HepG2 (cell line): Measurements from ENCODE around the gene CRYAA. TPM values are rescaled to one million over a fixed set of nuclear protein-coding genes. Genes with fewer than 3 reads are reported as not detected.
"Not testable (repeated sequence)": the region's sequence is repeated elsewhere in the genome, so short reads cannot be mapped to it uniquely, and the experiment has no call there.

Experiments used
- ATAC-seq: fragments of 200-7000 bp; cut with Tn5 transposase; 3 replicates; pipeline ENCODE4 v1.9.1; 2020; ENCODE audit warnings: mild to moderate bottlenecking, moderate library complexity
- BruUV-seq: library from RNA; stranded (reverse); fragments of 400-500 nt; replicated peaks from 2 replicates; lab custom pipeline; 2021; lab: Mats Ljungman, UMichigan
- CTCF ChIA-PET: fragments of 300-600 bp; formaldehyde crosslinking; extraction: SDS; loops from one replicate; lab custom pipeline; 2021; ENCODE audit warnings: low total read pairs, inconsistent platforms, low intra/inter-chr PET ratio; lab: Yijun Ruan, JAX
- POLR2A ChIA-PET: fragments of 350-600 bp; sonication (Branson Sonifier 250); formaldehyde crosslinking; loops from one replicate; lab custom pipeline; 2020; ENCODE audit warnings: antibody characterized with exemption, inconsistent platforms; lab: Yijun Ruan, JAX
- DNase-seq: peaks from one replicate; pipeline ENCODE4 v3.0.0-alpha.2; 2015; ENCODE audit warnings: low spot score
- FAIRE-seq: peaks from 3 replicates; lab custom pipeline; 2011; peaks lifted over from hg19 to GRCh38; lab: Jason Lieb, UNC
- H2AFZ ChIP-seq: one replicate; pipeline ENCODE4 v1.6.1; 2011; ENCODE audit warnings: low read length, inconsistent platforms
- H3K27ac ChIP-seq: fragments of 300-600 bp; 3 replicates; pipeline ENCODE4 v1.8.0; 2011; ENCODE audit warnings: mixed run types, mild to moderate bottlenecking, mixed read lengths, low read length, inconsistent platforms; ENCODE audit not compliant: insufficient read depth; ENCODE audit errors: extremely low read length
- H3K27me3 ChIP-seq, 2 experiments: fragments of 200-600 bp in 1 of 2; 2 replicates in 1 of 2; 3 replicates in 1 of 2; pipeline versions ENCODE4 v1.6.0 to v1.8.0; 2011; ENCODE audit warnings: low read length in 2 of 2, mild to moderate bottlenecking in 2 of 2, moderate library complexity in 2 of 2, inconsistent platforms in 1 of 2; ENCODE audit not compliant: insufficient read depth in 2 of 2, control insufficient read depth in 1 of 2
- H3K36me3 ChIP-seq, 2 experiments: fragments of 200-600 bp in 1 of 2; replicated peaks in 1 of 2; 2 replicates in 1 of 2; 3 replicates in 1 of 2; pipeline versions ENCODE4 v1.5.1 to v1.8.0; 2011; ENCODE audit warnings: low read length in 2 of 2, inconsistent platforms in 1 of 2; ENCODE audit not compliant: insufficient read depth in 2 of 2, control insufficient read depth in 1 of 2
- H3K4me1 ChIP-seq: 2 replicates; pipeline ENCODE4 v1.5.1; 2012; ENCODE audit warnings: low read length, inconsistent platforms; ENCODE audit not compliant: insufficient read depth
- H3K4me2 ChIP-seq: 2 replicates; pipeline ENCODE4 v1.6.0; 2011; ENCODE audit warnings: low read depth, low read length, inconsistent platforms
- H3K4me3 ChIP-seq, 3 experiments: fragments of 200-600 bp in 1 of 3; sonication (generic), shearing (Covaris generic) in 1 of 3; replicated peaks in 1 of 3; 2 replicates each; pipeline ENCODE4 v1.5.1; 2011 to 2016; ENCODE audit warnings: low read length in 3 of 3, inconsistent platforms in 2 of 3, low read depth in 2 of 3, mild to moderate bottlenecking in 2 of 3, control low read depth in 1 of 3, mixed read lengths in 1 of 3; ENCODE audit not compliant: insufficient read depth in 1 of 3
- H3K79me2 ChIP-seq: one replicate; pipeline ENCODE4 v1.6.1; 2011; ENCODE audit warnings: low read length, inconsistent platforms; ENCODE audit not compliant: insufficient read depth
- H3K9ac ChIP-seq: 2 replicates; pipeline ENCODE4 v1.6.0; 2011; ENCODE audit warnings: mild to moderate bottlenecking, low read depth, low read length, inconsistent platforms; ENCODE audit not compliant: insufficient read depth
- H3K9me3 ChIP-seq: 2 replicates; pipeline ENCODE4 v1.5.1; 2012; ENCODE audit warnings: mild to moderate bottlenecking, low read length
- H4K20me1 ChIP-seq: 2 replicates; pipeline ENCODE4 v1.6.0; 2011; ENCODE audit warnings: inconsistent platforms, mild to moderate bottlenecking, low read length, moderate library complexity; ENCODE audit not compliant: insufficient read depth
- JUND ChIP-seq: sonication (generic); formaldehyde crosslinking; IDR thresholded peaks from 2 replicates; pipeline ENCODE4 v1.8.0; 2022; ENCODE audit warnings: mild to moderate bottlenecking, missing genetic modification reagents
- WGBS: methylation state at CpG from one replicate; pipeline ENCODE4 v1.1.6; 2017; ENCODE audit warnings: low lambda C conversion rate; 5-methylcytosine and 5-hydroxymethylcytosine counted together
- in situ Hi-C: cut with HindIII; loops from 2 replicates; pipeline ENCODE4 v1.10.0; 2017; ENCODE audit warnings: low pct_unique_long_range_greater_than_20kb; ENCODE audit not compliant: extremely low pct_ligation_motif_present
- intact Hi-C: fragments of 100-400 bp; cut with micrococcal nuclease; formaldehyde crosslinking; loops from one replicate; pipeline ENCODE4 v1.10.0; 2022; ENCODE audit not compliant: unreplicated experiment
- polyA plus RNA-seq, 8 experiments: library from polyadenylated mRNA; depleted of rRNA in 3 of 8; stranded (reverse) in 7 of 8; unstranded in 1 of 8; fragments of >200 nt; fragmentation: Illumina TruSeq in 4 of 8; extraction: Trizol in 4 of 8; gene quantifications; 2 replicates each; pipeline versions ENCODE4 v1.2.1 to v1.2.3, GENCODE V29; 2011 to 2016; ENCODE audit warnings: low read depth in 4 of 8, missing spikeins in 1 of 8, mixed read lengths in 1 of 8; ENCODE audit not compliant: insufficient read depth in 1 of 8
- total RNA-seq, 5 experiments: library from RNA; depleted of rRNA; stranded (reverse); fragments of >200 nt; fragmentation: Illumina TruSeq; extraction: Trizol; gene quantifications; 2 replicates each; pipeline ENCODE4 v1.2.3, GENCODE V29; 2016; ENCODE audit warnings: low read depth in 1 of 5
- TF ChIP-seq, protein P1 (sequence below): fragments of 450-650 bp; IDR thresholded peaks from 2 replicates; pipeline ENCODE4 v1.6.1; 2016

Gene CRYAA
- total and polyA plus RNA-seq, 2 of the 13 experiments (the other 11 are each of a cell fraction or from before 2014, with no cell fraction given) = 5.6 to 8.6 TPM

DNA sequence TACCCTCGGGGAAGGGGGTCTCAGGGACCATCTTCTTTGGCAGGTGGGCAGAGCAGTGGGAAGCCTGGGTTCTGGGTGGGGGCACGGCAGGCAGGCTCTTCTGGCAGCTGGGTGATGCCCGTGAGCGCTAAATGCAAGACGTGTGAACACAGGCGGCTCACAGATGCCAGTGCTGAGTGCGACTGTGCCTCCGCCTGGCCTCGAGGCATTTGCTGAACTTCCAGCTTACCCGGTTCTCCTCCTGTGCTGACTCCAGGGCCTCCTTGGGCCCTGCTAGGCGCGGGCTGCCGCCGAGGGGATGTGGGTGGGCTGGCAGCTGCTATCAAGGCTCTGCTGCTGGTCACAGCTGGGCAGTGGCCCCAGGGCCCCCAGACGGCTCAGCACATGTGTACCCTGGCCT lies 12.2 kb downstream of the CRYAA start:
- FAIRE-seq, intact Hi-C loops, H3K27me3 ChIP-seq, POLR2A ChIA-PET, H3K79me2 ChIP-seq, BruUV-seq, H3K4me2 ChIP-seq, DNase-seq, H3K36me3 ChIP-seq, H4K20me1 ChIP-seq, H3K4me3 ChIP-seq, in situ Hi-C loops, H3K27ac ChIP-seq, H3K4me1 ChIP-seq, H3K9me3 ChIP-seq, CTCF ChIA-PET, ATAC-seq, H2AFZ ChIP-seq, H3K9ac ChIP-seq: not testable (repeated sequence)
- no CpG with 5 or more reads among the region's 15 CpGs for WGBS

DNA sequence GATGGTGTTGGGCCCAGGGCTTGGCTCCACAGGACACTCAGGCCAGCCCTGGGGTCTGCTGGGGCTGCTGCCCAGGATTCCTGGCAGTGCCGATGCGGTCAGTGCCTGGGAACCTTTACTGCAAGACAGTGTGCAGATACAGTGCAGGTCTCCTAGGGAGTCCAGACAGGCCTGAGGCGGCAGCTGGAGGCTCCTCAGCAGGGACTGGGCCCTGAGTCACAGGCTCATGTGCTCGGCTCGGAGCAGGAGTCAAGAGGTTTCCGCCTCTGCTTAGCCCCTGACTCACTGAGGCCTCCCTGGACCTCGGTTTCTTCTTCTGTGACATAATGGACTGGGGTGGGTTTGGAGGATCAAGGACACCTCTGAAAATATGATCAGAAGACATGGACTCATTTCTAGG lies 18.5 kb downstream of the CRYAA start:
- H3K27ac ChIP-seq, H3K79me2 ChIP-seq, H2AFZ ChIP-seq, intact Hi-C loops, H3K9me3 ChIP-seq, in situ Hi-C loops, FAIRE-seq, H3K27me3 ChIP-seq, H3K4me1 ChIP-seq, ATAC-seq, H4K20me1 ChIP-seq, POLR2A ChIA-PET, H3K36me3 ChIP-seq, BruUV-seq, CTCF ChIA-PET, H3K4me3 ChIP-seq, H3K9ac ChIP-seq, DNase-seq, H3K4me2 ChIP-seq: not testable (repeated sequence)
- WGBS = no CpG with 5 or more reads among the region's 7 CpGs

DNA sequence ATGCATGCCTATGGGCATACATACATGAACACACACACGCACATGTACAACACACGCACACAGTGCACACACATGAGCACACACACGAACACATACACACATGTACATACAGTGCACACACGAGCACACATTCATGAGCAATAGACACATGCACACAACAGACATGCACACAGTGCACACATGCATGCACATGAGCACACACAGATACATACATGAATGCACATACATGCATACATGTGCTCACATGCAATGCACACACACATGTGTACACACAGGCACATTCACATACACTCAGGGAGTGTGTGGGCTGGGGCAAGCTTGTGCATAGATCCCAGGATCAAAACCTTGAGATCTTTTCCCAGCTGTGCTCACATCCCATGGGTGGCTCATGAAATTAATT lies 18.9 kb downstream of the CRYAA start:
- ATAC-seq (no peak), DNase-seq (no peak), FAIRE-seq (no peak)
- no peaks in the 10 kb centered on the region for H3K4me1 ChIP-seq
- no peaks in the 10 kb centered on the region for H3K9me3 ChIP-seq
- BruUV-seq = no TSS peak
- no peak overlapping the region for H3K4me3 ChIP-seq
- H3K4me2 ChIP-seq = no peak overlapping the region
- H3K79me2 ChIP-seq = no peaks in the 10 kb centered on the region
- 100% methylated on average over 1 of the region's 4 CpGs for WGBS
- H3K36me3 ChIP-seq = no peaks in the 10 kb centered on the region
- H3K9ac ChIP-seq = no peak overlapping the region
- CTCF ChIA-PET = no interaction called here
- no peaks in the 10 kb centered on the region for H3K27me3 ChIP-seq
- POLR2A ChIA-PET = no interaction called here
- H4K20me1 ChIP-seq = no peaks in the 10 kb centered on the region
- intact Hi-C loops (no loop called here), in situ Hi-C loops (no loop called here)
- H3K27ac ChIP-seq = no peak overlapping the region
- TF ChIP-seq JUND = no peak
- TF ChIP-seq, protein P1, sequence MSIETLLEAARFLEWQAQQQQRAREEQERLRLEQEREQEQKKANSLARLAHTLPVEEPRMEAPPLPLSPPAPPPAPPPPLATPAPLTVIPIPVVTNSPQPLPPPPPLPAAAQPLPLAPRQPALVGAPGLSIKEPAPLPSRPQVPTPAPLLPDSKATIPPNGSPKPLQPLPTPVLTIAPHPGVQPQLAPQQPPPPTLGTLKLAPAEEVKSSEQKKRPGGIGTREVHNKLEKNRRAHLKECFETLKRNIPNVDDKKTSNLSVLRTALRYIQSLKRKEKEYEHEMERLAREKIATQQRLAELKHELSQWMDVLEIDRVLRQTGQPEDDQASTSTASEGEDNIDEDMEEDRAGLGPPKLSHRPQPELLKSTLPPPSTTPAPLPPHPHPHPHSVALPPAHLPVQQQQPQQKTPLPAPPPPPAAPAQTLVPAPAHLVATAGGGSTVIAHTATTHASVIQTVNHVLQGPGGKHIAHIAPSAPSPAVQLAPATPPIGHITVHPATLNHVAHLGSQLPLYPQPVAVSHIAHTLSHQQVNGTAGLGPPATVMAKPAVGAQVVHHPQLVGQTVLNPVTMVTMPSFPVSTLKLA = peak; percentile 89
- H2AFZ ChIP-seq = no peak overlapping the region
